HG03139 (cell line): ENCODE data around the gene CAPG.
A peak's percentile ranks its signal among the peaks of the same experiment; 100 is the strongest.

Source experiments
- ATAC-seq: cut with Tn5 transposase; IDR thresholded peaks from one replicate; pipeline ENCODE4 v1.9.1; 2021; ENCODE audit not compliant: unreplicated experiment

The CAPG gene

GRCh38 chr2:85439025-85439472 is 28.9 kb upstream of the CAPG start:
- no peak for ATAC-seq

DNA sequence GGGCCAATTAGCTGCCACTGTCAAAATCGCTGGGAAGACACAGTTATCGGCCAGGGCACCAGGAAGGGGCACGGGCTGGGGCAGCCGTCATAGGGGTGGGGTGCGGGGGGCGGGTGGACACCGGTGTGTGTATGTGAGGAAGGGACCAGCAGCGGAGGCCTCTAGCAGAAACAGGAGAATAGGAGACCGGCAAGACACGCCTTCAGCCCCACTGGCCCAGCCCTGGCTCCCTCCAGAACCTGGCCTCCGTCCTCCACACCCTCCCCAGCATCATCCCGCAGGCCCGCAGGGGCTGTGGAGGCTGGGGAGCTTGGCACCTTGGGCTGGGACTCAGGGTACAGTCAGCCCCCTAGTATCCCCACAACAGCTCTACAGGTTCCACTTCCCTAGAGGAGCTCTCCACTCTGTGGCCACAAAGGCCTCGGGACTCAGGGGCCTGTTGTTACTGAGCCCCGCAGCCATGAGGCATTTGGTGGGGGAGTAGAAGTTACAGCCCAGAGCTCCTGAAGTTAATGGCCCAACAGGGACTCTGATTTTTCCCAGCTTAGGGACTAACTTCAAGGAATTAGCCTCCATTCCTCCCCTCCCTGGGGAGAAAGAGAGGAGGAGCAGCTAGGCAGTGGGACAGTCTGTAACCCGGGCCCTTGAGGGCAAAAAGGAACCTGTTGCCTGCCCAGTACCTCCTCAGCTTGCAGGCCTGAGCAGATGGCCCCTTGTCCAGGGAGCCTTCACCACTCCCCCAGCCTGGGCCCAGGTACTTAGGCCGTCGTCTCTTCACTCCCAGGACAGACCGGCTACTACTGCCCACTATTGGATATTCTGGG is 28.2 kb upstream of the CAPG start:
- ATAC-seq: no peak

DNA sequence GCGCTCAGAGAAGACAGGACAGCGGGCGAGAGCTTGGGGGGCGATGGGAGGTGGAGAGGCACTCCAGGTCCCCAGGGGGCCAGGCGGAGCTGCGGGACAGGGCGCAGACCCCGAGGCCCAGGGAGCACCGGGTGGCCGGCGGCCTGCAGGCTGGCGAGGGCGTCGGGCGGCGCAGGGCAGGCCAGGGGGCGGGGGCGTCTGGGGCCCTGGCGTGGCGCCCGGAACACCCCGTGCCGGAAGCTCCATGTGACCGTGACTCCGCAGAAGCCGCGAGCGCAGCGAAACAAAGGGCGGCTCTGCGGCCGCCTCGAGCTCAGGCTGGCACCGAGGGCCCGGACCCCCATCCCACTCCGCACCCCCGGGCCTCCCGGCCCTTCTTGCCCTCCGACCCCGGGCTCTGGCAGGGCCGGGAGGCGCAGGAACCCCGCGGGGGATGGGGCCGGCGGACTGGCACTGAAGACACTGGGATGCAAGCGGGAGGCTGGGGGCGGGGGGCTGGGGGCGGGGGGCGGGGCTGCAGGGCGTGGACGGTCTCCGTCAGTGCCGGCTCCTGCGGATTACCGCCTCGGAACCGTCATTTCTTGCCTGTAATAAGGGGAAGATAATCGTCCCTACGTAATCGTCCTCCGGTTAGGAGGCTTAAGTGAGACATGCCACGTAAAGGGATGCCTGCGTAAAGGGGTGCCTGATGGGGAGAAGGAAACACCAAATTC is 27.5 kb upstream of the CAPG start:
- peak; percentile 71 for ATAC-seq

DNA sequence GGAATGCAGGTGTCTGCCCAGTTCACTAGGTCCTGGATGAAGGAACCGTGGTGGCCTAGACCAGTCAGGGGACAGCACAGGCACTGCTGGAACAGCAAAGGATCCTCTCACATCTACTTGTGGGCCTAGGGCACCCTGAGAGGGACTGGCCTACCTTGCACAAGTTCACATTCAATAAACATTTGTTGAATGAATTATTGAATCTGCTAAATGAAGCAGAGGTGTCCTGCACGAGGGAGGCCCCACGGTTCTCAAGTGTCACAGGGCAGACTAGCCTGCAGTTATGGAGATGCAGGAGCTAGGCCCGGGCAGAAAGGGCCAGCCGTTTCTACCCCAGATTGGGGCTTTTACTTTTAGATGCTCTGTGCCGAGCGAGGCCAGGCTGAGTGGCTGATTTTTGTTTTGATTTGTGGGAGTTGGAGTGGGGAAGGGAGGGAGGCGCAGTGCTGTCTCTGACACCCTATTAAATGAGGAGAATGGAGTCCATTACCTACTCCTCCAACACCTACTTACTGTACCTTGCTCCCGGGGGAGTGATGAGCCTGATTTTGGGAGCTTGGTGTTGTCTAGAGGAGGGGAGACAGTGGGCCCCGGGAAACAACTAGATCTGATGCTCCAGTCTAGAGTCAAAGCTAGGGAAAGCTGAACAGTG is 26.8 kb upstream of the CAPG start:
- ATAC-seq: no peak

GRCh38 chr2:85435981-85436835 is 26.0 kb upstream of the CAPG start:
- ATAC-seq: no peak

DNA sequence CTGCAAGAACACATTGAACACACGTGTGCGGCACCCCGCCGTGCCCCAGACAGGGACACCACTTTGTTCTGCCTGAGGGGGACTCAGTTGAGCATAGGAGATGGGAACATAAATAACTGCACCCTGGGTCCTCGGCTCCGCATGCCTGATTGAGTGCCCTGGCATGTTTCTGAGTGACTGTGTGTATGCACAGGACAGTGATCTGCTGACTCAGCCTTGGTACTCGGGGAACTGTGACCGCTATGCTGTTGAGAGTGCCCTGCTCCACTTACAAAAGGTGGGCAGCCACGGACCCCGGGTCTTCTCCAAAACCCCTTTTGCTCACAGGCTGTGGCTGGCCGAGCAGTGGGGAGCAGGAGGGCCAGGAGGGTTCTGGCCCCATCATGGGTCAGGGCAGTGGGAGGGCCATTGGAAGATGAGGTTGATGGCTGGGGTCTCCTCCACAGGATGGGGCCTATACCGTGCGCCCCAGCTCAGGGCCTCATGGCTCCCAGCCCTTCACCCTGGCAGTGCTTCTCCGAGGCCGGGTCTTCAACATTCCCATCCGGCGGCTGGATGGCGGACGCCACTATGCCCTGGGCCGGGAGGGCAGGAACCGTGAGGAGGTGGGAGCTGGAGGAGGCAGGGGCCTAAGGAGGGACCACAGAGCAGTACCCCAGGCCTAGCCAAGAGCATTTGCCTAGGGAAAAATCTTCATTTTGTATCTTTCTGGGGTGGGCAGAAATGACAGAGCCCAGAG is 25.2 kb upstream of the CAPG start:
- ATAC-seq: no peak

DNA sequence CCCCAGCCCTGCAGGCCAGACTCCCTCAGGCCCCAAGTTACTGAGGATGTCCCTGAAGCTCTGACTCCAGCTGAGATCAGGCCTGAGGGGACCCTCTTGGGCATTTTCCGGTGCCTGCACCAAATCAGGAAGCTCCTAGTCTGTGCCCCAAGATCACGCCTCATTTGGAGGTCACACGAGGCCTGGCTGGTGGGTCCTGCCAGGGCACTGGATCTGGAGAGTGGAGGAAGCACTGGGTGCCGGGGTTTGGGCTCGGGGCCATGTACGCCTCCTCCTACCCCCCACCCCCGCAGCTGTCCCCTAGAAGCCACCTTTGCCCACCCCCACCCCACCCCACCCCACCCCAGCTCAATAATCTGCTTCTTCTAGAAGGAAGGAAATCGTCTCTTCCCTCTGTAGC is 24.5 kb upstream of the CAPG start:
- no peak for ATAC-seq

GRCh38 chr2:85433511-85434089 is 23.4 kb upstream of the CAPG start:
- no peak for ATAC-seq

DNA sequence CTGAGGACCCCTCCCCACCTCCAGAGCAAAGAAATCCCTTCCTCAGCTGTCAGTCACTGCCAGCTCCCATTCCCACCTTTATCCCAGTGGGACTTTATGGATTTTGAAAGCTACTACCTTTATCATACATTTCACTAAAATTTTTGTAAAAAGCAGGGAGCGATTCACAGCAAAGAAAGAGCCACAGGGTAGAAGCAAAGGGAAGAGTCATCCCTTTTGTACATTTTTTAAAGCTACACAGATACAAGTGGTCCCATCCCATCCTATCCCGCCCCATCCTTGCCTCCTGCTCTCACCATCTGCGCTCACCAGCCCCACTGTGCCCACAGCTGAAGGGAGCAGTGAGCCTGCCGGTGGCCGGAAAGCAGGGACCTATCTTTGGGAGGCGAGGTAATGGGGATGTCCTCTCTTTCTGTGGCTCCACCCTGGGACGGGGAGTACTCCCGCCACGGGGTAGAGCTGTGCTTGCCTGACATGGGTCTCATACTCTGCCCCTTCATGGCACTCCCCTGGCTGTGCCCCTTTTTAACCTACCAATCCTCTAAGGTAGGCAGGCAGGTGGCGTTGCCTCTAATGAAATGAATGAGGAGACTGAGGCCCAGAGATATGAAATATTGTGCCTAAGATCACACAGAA is 21.5 kb upstream of the CAPG start:
- ATAC-seq: no peak

DNA sequence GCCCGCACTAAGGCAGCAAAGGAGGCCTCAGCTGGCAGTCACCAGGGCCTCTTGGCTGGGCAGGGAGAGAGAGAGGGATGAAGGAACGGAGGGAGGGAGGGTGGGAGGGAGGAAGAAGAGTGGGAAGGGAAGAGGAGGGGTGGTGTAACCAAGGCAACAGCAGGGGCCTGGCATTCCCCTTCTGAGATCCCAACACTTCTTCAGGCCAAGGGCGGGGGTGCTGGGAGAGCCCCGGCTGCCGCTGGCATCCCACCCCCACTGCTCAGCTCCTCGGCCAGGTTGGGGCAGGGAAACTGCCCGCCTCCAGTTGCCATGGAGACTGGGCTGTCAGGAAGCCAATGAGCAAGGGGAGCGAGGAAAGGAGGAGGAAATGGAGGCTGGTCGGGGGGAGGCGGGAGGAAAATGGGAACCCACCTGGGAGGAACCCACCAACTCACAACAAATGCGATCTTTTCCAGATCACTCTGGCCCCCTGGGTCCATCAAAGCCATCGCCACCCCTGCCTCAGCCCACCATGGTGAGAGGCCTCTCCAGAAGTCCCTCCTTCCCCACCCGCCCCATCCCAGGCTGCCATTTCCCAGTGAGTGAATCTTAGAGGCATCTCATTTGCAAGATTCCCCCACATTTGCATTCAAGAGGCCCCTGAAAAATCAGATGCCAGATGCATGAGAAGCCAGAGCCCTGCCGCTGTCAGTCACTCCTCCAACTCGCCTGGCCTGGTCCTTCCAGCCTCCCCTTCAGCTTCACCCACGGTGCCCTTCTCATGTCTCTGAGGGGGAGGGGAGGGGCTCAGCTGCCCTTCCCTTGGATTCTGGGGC is 20.8 kb upstream of the CAPG start:
- ATAC-seq: no peak

GRCh38 chr2:85429924-85430289 is 19.7 kb upstream of the CAPG start:
- ATAC-seq: no peak

DNA sequence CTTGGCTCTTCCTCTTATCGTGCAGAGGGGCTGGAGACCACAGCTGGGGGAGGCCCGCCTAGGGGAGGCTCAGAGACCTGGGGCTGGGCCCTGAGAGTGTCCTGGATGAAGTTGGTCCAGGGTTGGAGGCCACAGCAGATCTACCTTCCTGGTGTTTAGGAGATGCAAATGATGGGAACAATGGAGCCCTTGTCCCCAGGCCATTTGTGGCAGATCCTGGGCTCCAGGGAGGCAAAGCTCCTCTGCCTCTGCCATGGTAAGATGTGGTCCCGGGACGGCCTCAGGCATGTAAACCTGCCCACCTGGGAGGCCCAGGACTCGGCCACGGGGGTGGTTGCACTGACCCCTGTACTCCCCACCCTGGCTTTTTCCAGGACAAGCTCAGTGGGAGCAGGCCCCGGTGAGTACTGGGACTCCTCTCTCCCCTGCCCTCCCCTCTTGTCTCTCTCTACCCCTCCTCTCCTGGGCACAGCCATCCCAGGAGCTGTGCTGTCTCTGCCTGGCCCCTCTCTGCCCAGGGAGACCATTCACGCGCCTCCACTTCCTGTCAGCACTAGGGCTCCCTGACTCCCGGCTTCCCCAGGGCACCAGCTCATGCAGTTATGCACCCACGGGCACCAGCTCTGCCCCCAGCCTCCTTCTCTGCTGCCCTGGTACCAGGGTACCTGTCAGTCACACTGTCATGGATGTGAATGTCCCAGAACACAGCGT is 19.2 kb upstream of the CAPG start:
- ATAC-seq: no peak

DNA sequence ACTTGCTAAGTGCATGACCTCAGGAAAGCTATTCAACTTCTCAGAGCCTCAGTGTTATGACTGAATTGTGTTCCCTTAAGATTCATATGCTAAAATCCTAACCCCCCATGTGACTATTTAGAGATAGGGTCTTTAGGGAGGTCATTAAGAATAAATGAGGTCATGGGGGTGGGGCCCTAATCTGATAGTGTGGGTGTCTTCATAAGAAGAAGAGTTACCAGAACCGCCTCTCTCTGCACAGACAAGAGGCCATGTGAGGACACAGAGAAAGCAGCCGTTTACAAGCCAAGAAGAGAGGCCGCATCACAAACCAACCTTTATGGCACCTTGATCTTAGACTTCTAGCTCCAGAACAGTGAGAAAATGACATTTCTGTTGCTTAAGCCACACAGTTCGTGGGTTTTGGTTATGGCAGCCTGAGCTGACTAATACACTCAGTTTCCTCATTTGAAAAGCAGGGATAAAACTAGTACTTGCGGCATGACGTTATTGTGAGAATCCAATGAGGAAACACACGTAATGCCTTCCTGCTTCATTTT is 18.2 kb upstream of the CAPG start:
- ATAC-seq: no peak

- ATAC-seq: no peak
These were observed 17.2 kb upstream of the CAPG start for GRCh38 chr2:85427300-85427835.

DNA sequence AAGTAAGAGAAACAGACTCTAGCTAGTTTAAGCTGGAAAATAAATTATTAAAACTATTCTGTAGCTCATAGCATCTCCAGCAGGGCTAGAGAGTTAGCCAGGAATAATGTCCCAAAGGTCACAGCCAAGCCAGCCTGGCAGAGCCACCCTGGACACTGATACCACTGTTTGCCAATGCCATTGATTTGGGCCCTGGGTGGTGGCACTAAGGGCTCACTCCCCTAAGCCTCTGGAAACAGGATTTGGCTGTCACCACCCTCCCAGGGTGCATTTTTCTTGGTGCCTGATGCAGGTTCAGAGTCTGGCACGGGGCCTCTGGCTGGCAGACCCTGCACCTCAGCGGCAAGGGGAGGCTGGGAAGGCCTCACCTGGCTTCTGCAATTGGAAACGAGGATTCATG is 15.4 kb upstream of the CAPG start:
- no peak for ATAC-seq

GRCh38 chr2:85423525-85423924 is 13.4 kb upstream of the CAPG start:
- ATAC-seq: no peak

GRCh38 chr2:85422072-85422457 is 11.9 kb upstream of the CAPG start:
- no peak for ATAC-seq
